Measurements from ENCODE around the gene GPR42.

DNA sequence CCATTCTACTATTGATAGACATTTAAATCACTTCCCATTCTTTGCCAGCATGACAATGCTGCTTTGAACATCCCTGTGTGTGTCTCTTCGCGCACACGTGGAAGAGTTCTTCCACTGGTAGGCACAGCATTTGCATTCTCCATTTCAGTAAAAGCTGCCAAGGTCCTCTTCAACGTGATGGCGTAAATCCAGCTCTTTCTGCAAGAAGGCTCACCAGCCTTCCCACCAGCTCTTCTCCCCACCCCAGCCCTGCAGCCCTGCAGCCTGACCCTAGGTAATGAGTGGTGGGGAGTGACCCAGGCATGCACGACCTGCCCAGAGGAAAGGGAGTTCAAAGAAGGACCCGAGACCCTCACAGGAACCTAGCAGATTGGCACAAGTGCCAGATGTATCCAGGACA is 45.5 kb downstream of the GPR42 start:
- TF ChIP-seq, protein P1, sequence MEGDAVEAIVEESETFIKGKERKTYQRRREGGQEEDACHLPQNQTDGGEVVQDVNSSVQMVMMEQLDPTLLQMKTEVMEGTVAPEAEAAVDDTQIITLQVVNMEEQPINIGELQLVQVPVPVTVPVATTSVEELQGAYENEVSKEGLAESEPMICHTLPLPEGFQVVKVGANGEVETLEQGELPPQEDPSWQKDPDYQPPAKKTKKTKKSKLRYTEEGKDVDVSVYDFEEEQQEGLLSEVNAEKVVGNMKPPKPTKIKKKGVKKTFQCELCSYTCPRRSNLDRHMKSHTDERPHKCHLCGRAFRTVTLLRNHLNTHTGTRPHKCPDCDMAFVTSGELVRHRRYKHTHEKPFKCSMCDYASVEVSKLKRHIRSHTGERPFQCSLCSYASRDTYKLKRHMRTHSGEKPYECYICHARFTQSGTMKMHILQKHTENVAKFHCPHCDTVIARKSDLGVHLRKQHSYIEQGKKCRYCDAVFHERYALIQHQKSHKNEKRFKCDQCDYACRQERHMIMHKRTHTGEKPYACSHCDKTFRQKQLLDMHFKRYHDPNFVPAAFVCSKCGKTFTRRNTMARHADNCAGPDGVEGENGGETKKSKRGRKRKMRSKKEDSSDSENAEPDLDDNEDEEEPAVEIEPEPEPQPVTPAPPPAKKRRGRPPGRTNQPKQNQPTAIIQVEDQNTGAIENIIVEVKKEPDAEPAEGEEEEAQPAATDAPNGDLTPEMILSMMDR (IDR thresholded peaks at IDR 0.05): no peak
- TF ChIP-seq POLR2A (IDR thresholded peaks at IDR 0.05): no peak

Measured in adrenal gland (tissue), 5 donors.